HepG2 (cell line): Measurements from ENCODE around the gene BRD3. TPM values are rescaled to one million over a fixed set of nuclear protein-coding genes. Genes with fewer than 3 reads are reported as not detected.

Source experiments
- BRF2 ChIP-seq: sonication (generic); formaldehyde crosslinking; IDR thresholded peaks from 2 replicates; pipeline ENCODE4 v1.8.1; 2022; ENCODE audit warnings: mild to moderate bottlenecking, missing genetic modification reagents
- DRAP1 ChIP-seq: IDR thresholded peaks from 2 replicates; pipeline ENCODE4 v1.6.1; 2016; ENCODE audit warnings: missing genetic modification reagents, missing compliant biosample characterization
- E2F1 ChIP-seq: sonication (generic); formaldehyde crosslinking; IDR thresholded peaks from 2 replicates; pipeline ENCODE4 v1.5.0; 2020; ENCODE audit warnings: missing genetic modification reagents
- MTA3 ChIP-seq: sonication (generic); formaldehyde crosslinking; IDR thresholded peaks from 2 replicates; pipeline ENCODE4 v1.4.0; 2020; ENCODE audit warnings: missing genetic modification reagents
- POLR2G ChIP-seq: fragments of 200-400 bp; formaldehyde crosslinking; IDR thresholded peaks from 2 replicates; pipeline ENCODE4 v1.6.1; 2018; ENCODE audit warnings: mild to moderate bottlenecking, low read depth, low read length, moderate library complexity
- STAT5B ChIP-seq: sonication (generic); formaldehyde crosslinking; IDR thresholded peaks from 2 replicates; pipeline ENCODE4 v1.4.0; 2020; ENCODE audit warnings: missing genetic modification reagents
- THYN1 ChIP-seq: sonication (generic); formaldehyde crosslinking; IDR thresholded peaks from 2 replicates; pipeline ENCODE4 v1.8.1; 2023; ENCODE audit warnings: low read depth, mild to moderate bottlenecking, moderate library complexity, missing genetic modification reagents, borderline replicate concordance
- ZBTB37 ChIP-seq: sonication (generic); formaldehyde crosslinking; IDR thresholded peaks from 2 replicates; pipeline ENCODE4 v1.4.0; 2020; ENCODE audit warnings: mild to moderate bottlenecking, missing genetic modification reagents
- ZMYM2 ChIP-seq: sonication (generic); formaldehyde crosslinking; IDR thresholded peaks from 2 replicates; pipeline ENCODE4 v1.8.0; 2022; ENCODE audit warnings: mild to moderate bottlenecking, missing genetic modification reagents
- ZNF501 ChIP-seq: sonication (generic); formaldehyde crosslinking; IDR thresholded peaks from 2 replicates; pipeline ENCODE4 v1.5.1; 2020; ENCODE audit warnings: mild to moderate bottlenecking, moderate library complexity, missing genetic modification reagents
- ZNF512 ChIP-seq: sonication (generic); formaldehyde crosslinking; IDR thresholded peaks from 2 replicates; pipeline ENCODE4 v1.4.0; 2020; ENCODE audit warnings: mild to moderate bottlenecking, missing genetic modification reagents
- ZNF562 ChIP-seq: sonication (generic); formaldehyde crosslinking; IDR thresholded peaks from 2 replicates; pipeline ENCODE4 v1.8.0; 2022; ENCODE audit warnings: missing genetic modification reagents, borderline replicate concordance
- ZNF614 ChIP-seq: IDR thresholded peaks from 2 replicates; pipeline ENCODE4 v1.6.1; 2018; ENCODE audit warnings: missing biosample characterization, missing genetic modification reagents, inconsistent platforms, borderline replicate concordance
- ZNF615 ChIP-seq: sonication (generic); formaldehyde crosslinking; IDR thresholded peaks from 2 replicates; pipeline ENCODE4 v1.5.0; 2020; ENCODE audit warnings: mild to moderate bottlenecking, missing genetic modification reagents, borderline replicate concordance
- ZNF646 ChIP-seq: sonication (generic); formaldehyde crosslinking; IDR thresholded peaks from 2 replicates; pipeline ENCODE4 v1.9.0; 2021; ENCODE audit warnings: mild to moderate bottlenecking, missing genetic modification reagents
- ZNF761 ChIP-seq: sonication (generic); formaldehyde crosslinking; conservative IDR thresholded peaks from 2 replicates; pipeline ENCODE4 v1.4.0; 2020; ENCODE audit warnings: mild to moderate bottlenecking, missing genetic modification reagents
- polyA plus RNA-seq, 8 experiments: library from polyadenylated mRNA; depleted of rRNA in 3 of 8; stranded (reverse) in 7 of 8; unstranded in 1 of 8; fragments of >200 nt; fragmentation: Illumina TruSeq in 4 of 8; extraction: Trizol in 4 of 8; gene quantifications; 2 replicates each; pipeline versions ENCODE4 v1.2.1 to v1.2.3, GENCODE V29; 2011 to 2016; ENCODE audit warnings: low read depth in 4 of 8, missing spikeins in 1 of 8, mixed read lengths in 1 of 8; ENCODE audit not compliant: insufficient read depth in 1 of 8
- total RNA-seq, 5 experiments: library from RNA; depleted of rRNA; stranded (reverse); fragments of >200 nt; fragmentation: Illumina TruSeq; extraction: Trizol; gene quantifications; 2 replicates each; pipeline ENCODE4 v1.2.3, GENCODE V29; 2016; ENCODE audit warnings: low read depth in 1 of 5

The BRD3 gene
- total and polyA plus RNA-seq, 2 of the 13 experiments (the other 11 are each of a cell fraction or from before 2014, with no cell fraction given), result 5.9 to 12.9 TPM

- TF ChIP-seq BRF2 (CRISPR knock-in tag), result no peak
- no peak for TF ChIP-seq STAT5B
- no peak for TF ChIP-seq ZNF615
- TF ChIP-seq ZNF562, result no peak
- TF ChIP-seq THYN1 (CRISPR knock-in tag), result no peak
- no peak for TF ChIP-seq DRAP1 (CRISPR knock-in tag)
- TF ChIP-seq E2F1 (CRISPR knock-in tag), result no peak
- no peak for TF ChIP-seq ZNF614 (CRISPR knock-in tag)
- TF ChIP-seq ZBTB37 (CRISPR knock-in tag), result no peak
- TF ChIP-seq MTA3 (CRISPR knock-in tag), result no peak
- TF ChIP-seq POLR2G, result no peak
- TF ChIP-seq ZNF501 (CRISPR knock-in tag), result no peak
- TF ChIP-seq ZNF646 (CRISPR knock-in tag), result no peak
- TF ChIP-seq ZNF512 (CRISPR knock-in tag), result no peak
- no peak for TF ChIP-seq ZNF761 (CRISPR knock-in tag)
- no peak for TF ChIP-seq ZMYM2 (CRISPR knock-in tag)
Measured at GRCh38 chr9:134025606-134026541, 42.0 kb downstream of the BRD3 start (continued).
